Astrocyte (in vitro differentiated cells and primary cell): ENCODE data around the gene IQSEC2. TPM values are rescaled to one million over a fixed set of nuclear protein-coding genes. Genes with fewer than 3 reads are reported as not detected.

Experiments
- DNase-seq: peaks from one replicate; pipeline ENCODE4 v3.0.0-alpha.2; 2010; ENCODE audit warnings: low read depth
- FAIRE-seq: peaks from 2 replicates; lab custom pipeline; 2011; peaks lifted over from hg19 to GRCh38; lab: Jason Lieb, UNC
- H2AFZ ChIP-seq: 2 replicates; pipeline ENCODE4 v1.6.0; 2012; ENCODE audit warnings: low read depth, low read length, inconsistent platforms
- H3K27ac ChIP-seq: 2 replicates; pipeline ENCODE4 v1.5.1; 2011; ENCODE audit warnings: low read depth, low read length, inconsistent platforms
- H3K27me3 ChIP-seq: 2 replicates; pipeline ENCODE4 v1.6.0; 2011; ENCODE audit warnings: low read length, inconsistent platforms; ENCODE audit not compliant: insufficient read depth
- H3K36me3 ChIP-seq: 2 replicates; pipeline ENCODE4 v1.5.1; 2011; ENCODE audit warnings: low read length, inconsistent platforms; ENCODE audit not compliant: insufficient read depth
- H3K4me1 ChIP-seq: 2 replicates; pipeline ENCODE4 v1.5.1; 2011; ENCODE audit warnings: low read length, inconsistent platforms; ENCODE audit not compliant: insufficient read depth
- H3K4me2 ChIP-seq: 2 replicates; pipeline ENCODE4 v1.6.0; 2012; ENCODE audit warnings: low read length, inconsistent platforms
- H3K4me3 ChIP-seq: 2 replicates; pipeline ENCODE4 v1.5.1; 2011; ENCODE audit warnings: low read depth, mild to moderate bottlenecking, low read length, inconsistent platforms; ENCODE audit not compliant: insufficient read depth
- H3K79me2 ChIP-seq: 2 replicates; pipeline ENCODE4 v1.6.0; 2012; ENCODE audit warnings: mild to moderate bottlenecking, low read length, inconsistent platforms; ENCODE audit not compliant: insufficient read depth
- H3K9ac ChIP-seq: 2 replicates; pipeline ENCODE4 v1.6.0; 2012; ENCODE audit warnings: mild to moderate bottlenecking, low read length, inconsistent platforms
- H3K9me3 ChIP-seq: 2 replicates; pipeline ENCODE4 v1.5.1; 2012; ENCODE audit warnings: low read depth, mild to moderate bottlenecking, low read length, inconsistent platforms; ENCODE audit not compliant: insufficient read depth
- H4K20me1 ChIP-seq: 2 replicates; pipeline ENCODE4 v1.6.0; 2012; ENCODE audit warnings: low read length, inconsistent platforms; ENCODE audit not compliant: insufficient read depth
- H3K27ac Mint-ChIP-seq: one replicate; pipeline ENCODE4 v1.8.0; 2021; ENCODE audit warnings: mild to moderate bottlenecking, mixed read lengths; ENCODE audit not compliant: unreplicated experiment
- H3K27me3 Mint-ChIP-seq: one replicate; pipeline ENCODE4 v1.8.0; 2021; ENCODE audit warnings: low read depth, mixed read lengths; ENCODE audit not compliant: unreplicated experiment
- H3K36me3 Mint-ChIP-seq: one replicate; pipeline ENCODE4 v1.8.0; 2021; ENCODE audit warnings: low read depth, mixed read lengths; ENCODE audit not compliant: unreplicated experiment
- H3K4me1 Mint-ChIP-seq: one replicate; pipeline ENCODE4 v1.8.0; 2021; ENCODE audit warnings: low read depth, mixed read lengths; ENCODE audit not compliant: unreplicated experiment
- H3K4me3 Mint-ChIP-seq: one replicate; pipeline ENCODE4 v1.8.0; 2021; ENCODE audit warnings: mild to moderate bottlenecking, moderate library complexity, mixed read lengths; ENCODE audit not compliant: unreplicated experiment
- H3K9me3 Mint-ChIP-seq: one replicate; pipeline ENCODE4 v1.8.0; 2021; ENCODE audit warnings: mild to moderate bottlenecking, mixed read lengths; ENCODE audit not compliant: unreplicated experiment
- EZH2 ChIP-seq: IDR thresholded peaks from 2 replicates; pipeline ENCODE4 v1.6.1; 2012; ENCODE audit warnings: mild to moderate bottlenecking, low read length, inconsistent platforms; ENCODE audit not compliant: insufficient read depth
- total RNA-seq: library from RNA; stranded (reverse); gene quantifications from 2 replicates; pipeline ENCODE4 v1.2.1, GENCODE V29; 2021
- TF ChIP-seq, protein P1 (sequence below): IDR thresholded peaks from 2 replicates; pipeline ENCODE4 v1.5.1; 2011; ENCODE audit warnings: low read depth, mild to moderate bottlenecking, inconsistent platforms, low read length, moderate library complexity; ENCODE audit not compliant: insufficient read depth

Gene IQSEC2
- total RNA-seq, 1 donor from 2014 or later, result 8.2 TPM

DNA sequence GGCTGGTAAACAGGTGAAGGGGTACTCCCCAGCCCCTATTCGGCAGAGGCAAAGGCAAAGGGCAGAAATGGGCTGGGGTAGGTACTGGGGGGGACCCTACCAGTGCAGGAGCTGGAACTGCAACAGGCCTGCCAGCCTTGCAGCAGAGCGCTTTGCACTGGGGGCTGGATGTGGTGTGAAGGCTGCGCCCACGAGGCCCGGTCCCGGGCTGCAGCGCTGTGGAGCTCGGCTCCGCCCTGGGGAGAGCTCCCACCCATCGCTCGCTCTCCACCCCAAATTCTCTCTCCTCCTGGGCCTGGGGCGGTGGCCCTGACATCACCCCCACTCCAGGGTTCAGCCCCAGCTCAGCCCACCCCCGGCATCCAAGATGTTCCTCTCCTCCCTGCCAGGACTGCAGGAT, 24.2 kb downstream of the IQSEC2 start:
- H3K4me2 ChIP-seq, result no peak overlapping the region
- peaks cover 4% of the 10 kb centered on the region for H3K4me1 Mint-ChIP-seq
- FAIRE-seq, result no peak
- no peak overlapping the region for H3K27ac Mint-ChIP-seq
- H3K36me3 ChIP-seq, result no peaks in the 10 kb centered on the region
- no peak for DNase-seq
- peaks cover 2% of the 10 kb centered on the region for H3K36me3 Mint-ChIP-seq
- no peak overlapping the region for H3K4me3 ChIP-seq
- no peak overlapping the region for H2AFZ ChIP-seq
- no peak overlapping the region for H3K9ac ChIP-seq
- H3K27me3 ChIP-seq, result no peaks in the 10 kb centered on the region
- no peaks in the 10 kb centered on the region for H3K4me1 ChIP-seq
- no peaks in the 10 kb centered on the region for H4K20me1 ChIP-seq
- no peak overlapping the region for H3K4me3 Mint-ChIP-seq
- TF ChIP-seq EZH2, result no peak
- TF ChIP-seq, protein P1, sequence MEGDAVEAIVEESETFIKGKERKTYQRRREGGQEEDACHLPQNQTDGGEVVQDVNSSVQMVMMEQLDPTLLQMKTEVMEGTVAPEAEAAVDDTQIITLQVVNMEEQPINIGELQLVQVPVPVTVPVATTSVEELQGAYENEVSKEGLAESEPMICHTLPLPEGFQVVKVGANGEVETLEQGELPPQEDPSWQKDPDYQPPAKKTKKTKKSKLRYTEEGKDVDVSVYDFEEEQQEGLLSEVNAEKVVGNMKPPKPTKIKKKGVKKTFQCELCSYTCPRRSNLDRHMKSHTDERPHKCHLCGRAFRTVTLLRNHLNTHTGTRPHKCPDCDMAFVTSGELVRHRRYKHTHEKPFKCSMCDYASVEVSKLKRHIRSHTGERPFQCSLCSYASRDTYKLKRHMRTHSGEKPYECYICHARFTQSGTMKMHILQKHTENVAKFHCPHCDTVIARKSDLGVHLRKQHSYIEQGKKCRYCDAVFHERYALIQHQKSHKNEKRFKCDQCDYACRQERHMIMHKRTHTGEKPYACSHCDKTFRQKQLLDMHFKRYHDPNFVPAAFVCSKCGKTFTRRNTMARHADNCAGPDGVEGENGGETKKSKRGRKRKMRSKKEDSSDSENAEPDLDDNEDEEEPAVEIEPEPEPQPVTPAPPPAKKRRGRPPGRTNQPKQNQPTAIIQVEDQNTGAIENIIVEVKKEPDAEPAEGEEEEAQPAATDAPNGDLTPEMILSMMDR, result no peak
- peaks cover 4% of the 10 kb centered on the region for H3K27me3 Mint-ChIP-seq
- no peak overlapping the region for H3K27ac ChIP-seq
- peaks cover 1% of the 10 kb centered on the region for H3K9me3 Mint-ChIP-seq
- H3K9me3 ChIP-seq, result no peaks in the 10 kb centered on the region
- no peaks in the 10 kb centered on the region for H3K79me2 ChIP-seq

DNA sequence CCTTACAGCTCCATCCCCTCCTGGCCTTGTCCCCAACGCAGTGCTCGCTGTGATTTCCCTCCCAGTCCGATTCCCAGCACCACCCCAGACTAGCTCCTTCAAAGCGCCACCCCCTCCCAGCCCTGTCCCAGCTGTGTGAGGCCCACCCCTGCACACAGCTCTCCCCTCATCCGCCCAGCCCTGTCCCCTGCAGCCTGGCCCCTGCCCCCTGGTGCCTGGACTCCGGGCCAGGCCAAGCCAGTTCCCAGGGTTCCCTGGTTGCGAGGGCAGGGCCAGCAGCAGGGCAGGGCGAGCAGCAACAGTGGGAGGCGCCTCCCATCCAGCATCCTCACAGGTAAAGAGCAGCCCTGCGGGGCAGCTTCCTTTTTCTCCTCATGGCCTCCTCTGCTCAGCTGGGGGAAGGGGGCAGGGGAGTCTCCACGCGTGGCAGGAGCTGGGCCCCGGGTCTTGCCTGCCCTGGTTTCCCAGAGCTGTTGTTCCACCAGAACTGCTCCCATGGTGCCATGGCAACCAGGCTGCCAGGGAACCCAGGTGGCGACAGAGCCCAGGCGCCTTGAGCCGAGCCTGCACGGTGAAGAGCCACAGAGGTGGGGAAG, 24.8 kb downstream of the IQSEC2 start:
- Histone ChIP-seq H3K9ac (no peak overlapping the region), H3K27me3 (no peaks in the 10 kb centered on the region), H3K4me3 (no peak overlapping the region), H3K36me3 (no peaks in the 10 kb centered on the region), H3K79me2 (no peaks in the 10 kb centered on the region), H3K27ac (no peak overlapping the region), H2AFZ (no peak overlapping the region), H4K20me1 (no peaks in the 10 kb centered on the region), H3K9me3 (no peaks in the 10 kb centered on the region), H3K4me1 (no peaks in the 10 kb centered on the region), H3K4me2 (no peak overlapping the region)
- FAIRE-seq (no peak), DNase-seq (no peak)
- peaks cover 2% of the 10 kb centered on the region for H3K36me3 Mint-ChIP-seq
- H3K4me1 Mint-ChIP-seq, result peaks cover 4% of the 10 kb centered on the region
- H3K9me3 Mint-ChIP-seq, result peaks cover 1% of the 10 kb centered on the region
- H3K27me3 Mint-ChIP-seq, result peaks cover 4% of the 10 kb centered on the region
- H3K4me3 Mint-ChIP-seq, result no peak overlapping the region
- no peak overlapping the region for H3K27ac Mint-ChIP-seq
- TF ChIP-seq, protein P1, result no peak
- no peak for TF ChIP-seq EZH2

DNA sequence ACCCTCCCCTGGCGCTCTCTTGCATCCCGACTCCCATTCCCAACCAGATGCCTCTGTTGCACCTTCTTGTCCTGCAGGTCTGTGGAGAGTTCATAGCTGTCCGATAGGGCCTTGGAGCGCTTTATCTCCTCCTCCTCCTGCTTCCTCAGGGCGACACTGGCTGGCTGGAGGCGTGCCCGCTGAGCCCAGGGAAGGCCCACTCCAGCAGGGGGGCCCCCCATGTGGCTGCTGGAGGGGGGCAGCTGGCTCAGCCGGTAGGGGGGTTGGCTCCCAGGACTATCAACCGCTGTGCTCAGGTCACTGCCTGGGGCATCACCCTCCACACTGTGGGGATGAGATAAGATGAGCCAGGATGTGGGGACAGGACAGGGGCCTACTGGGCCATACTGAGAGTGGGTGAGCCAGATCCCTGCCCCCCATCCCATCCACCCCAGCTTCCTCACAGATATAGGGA, 25.6 kb downstream of the IQSEC2 start:
- Histone ChIP-seq H2AFZ (no peak overlapping the region), H4K20me1 (no peaks in the 10 kb centered on the region), H3K27ac (no peak overlapping the region), H3K9ac (no peak overlapping the region), H3K4me3 (no peak overlapping the region), H3K36me3 (no peaks in the 10 kb centered on the region), H3K79me2 (no peaks in the 10 kb centered on the region), H3K4me2 (no peak overlapping the region), H3K27me3 (no peaks in the 10 kb centered on the region), H3K9me3 (no peaks in the 10 kb centered on the region), H3K4me1 (no peaks in the 10 kb centered on the region)
- peaks cover 2% of the 10 kb centered on the region for H3K36me3 Mint-ChIP-seq
- no peak for FAIRE-seq
- H3K4me1 Mint-ChIP-seq, result peaks cover 4% of the 10 kb centered on the region
- TF ChIP-seq EZH2, result no peak
- TF ChIP-seq, protein P1, result no peak
- H3K4me3 Mint-ChIP-seq, result no peak overlapping the region
- DNase-seq, result no peak
- peaks cover 1% of the 10 kb centered on the region for H3K9me3 Mint-ChIP-seq
- H3K27ac Mint-ChIP-seq, result no peak overlapping the region
- H3K27me3 Mint-ChIP-seq, result peaks cover 4% of the 10 kb centered on the region
